Activated T-helper 17 cell treated with anti-CD3 and anti-CD28 coated beads, Interleukin-2, amount 50 U/mL, for 72 hours (primary cell): ENCODE results near the gene RALGPS1. TPM values are rescaled to one million over a fixed set of nuclear protein-coding genes. Genes with fewer than 3 reads are reported as not detected.
A peak's percentile ranks its signal among the peaks of the same experiment; 100 is the strongest.

ENCODE experiments used
- ATAC-seq: fragments of 150-1000 bp; cut with Tn5 transposase; replicated peaks from 2 replicates; pipeline ENCODE4 v1.10.0; 2021; ENCODE audit warnings: mild to moderate bottlenecking, moderate library complexity
- H3K27ac Mint-ChIP-seq: one replicate; pipeline ENCODE4 v1.8.0; 2022; ENCODE audit warnings: mixed read lengths
- H3K27me3 Mint-ChIP-seq: one replicate; pipeline ENCODE4 v1.8.0; 2022; ENCODE audit warnings: mixed read lengths
- H3K36me3 Mint-ChIP-seq: one replicate; pipeline ENCODE4 v1.8.0; 2022; ENCODE audit warnings: low read depth, mild to moderate bottlenecking, mixed read lengths
- H3K4me1 Mint-ChIP-seq: one replicate; pipeline ENCODE4 v1.8.0; 2022; ENCODE audit warnings: mixed read lengths
- H3K4me3 Mint-ChIP-seq: one replicate; pipeline ENCODE4 v1.8.0; 2022; ENCODE audit warnings: mild to moderate bottlenecking, mixed read lengths
- H3K9me3 Mint-ChIP-seq: one replicate; pipeline ENCODE4 v1.8.0; 2022; ENCODE audit warnings: mixed read lengths
- total RNA-seq, 2 donors: library from RNA; stranded (reverse); gene quantifications; one replicate each; pipeline ENCODE4 v1.2.3, GENCODE V29; 2022

Gene RALGPS1
- total RNA-seq, 2 donors from 2014 or later, result 2.3 to 3.4 TPM

DNA sequence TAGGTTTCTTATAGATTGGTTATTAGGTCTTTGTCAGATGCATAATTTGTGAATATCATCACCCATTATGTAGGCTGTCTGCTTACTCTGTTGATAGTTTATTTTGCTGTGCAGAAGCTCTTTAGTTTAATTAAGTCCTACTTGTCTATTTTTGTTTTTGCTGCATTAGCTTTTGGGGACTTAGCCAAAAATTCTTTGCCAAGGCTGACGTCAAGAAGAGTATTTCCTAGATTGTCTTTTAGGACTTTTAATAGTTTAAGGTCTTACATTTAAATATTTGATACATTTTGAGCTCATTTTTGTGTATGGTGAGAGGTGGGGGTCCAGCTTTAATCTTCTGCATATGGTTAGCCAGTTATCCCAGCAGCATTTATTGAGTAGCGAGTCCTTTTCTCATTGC lies 232.7 kb downstream of the RALGPS1 start:
- no peaks in the 10 kb centered on the region for H3K36me3 Mint-ChIP-seq
- no peaks in the 10 kb centered on the region for H3K27me3 Mint-ChIP-seq
- no peaks in the 10 kb centered on the region for H3K4me1 Mint-ChIP-seq
- no peak overlapping the region for H3K27ac Mint-ChIP-seq
- ATAC-seq, result no peak
- H3K9me3 Mint-ChIP-seq, result peaks cover 3% of the 10 kb centered on the region
- no peak overlapping the region for H3K4me3 Mint-ChIP-seq

DNA sequence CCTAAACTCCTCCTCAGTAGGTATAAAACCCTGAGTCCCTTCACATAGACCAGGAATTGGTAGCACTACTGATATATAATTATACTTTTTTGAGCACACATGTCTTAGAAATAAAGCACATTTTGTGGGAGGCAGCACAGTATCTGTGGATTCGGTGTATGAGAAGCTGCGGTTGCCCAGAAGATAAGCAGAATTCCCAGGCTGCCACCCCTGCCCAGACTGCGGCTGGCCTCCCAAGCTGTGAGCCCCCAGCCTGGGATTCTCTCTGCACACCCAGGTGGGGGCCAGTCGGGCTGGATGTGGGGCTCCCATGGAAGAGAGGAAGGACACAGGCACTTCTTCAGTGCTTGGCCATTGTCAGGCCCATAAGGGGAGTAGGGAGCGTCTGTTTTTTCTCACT lies 233.4 kb downstream of the RALGPS1 start:
- H3K4me3 Mint-ChIP-seq, result no peak overlapping the region
- ATAC-seq, result no peak

DNA sequence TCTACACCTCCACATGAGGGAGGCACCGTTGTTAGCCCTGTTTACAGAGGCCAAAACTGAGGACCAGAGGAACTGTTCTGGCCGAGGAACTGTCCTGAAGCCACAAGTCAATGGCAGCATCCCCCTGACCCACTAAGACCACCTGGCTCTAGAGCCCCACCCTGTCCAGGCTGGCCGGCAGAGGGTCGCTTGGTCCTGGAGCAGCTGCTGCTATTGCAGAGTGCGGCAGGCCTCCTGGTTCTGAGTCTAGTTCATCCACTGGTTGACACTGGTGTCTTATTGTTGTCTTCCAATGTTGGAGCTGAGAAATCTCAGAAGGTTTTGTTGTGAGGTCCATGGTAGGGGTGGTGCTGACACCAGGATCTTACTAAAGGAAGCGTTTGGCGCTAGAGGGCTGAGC lies 234.4 kb downstream of the RALGPS1 start:
- ATAC-seq, result no peak
- Mint-ChIP-seq H3K36me3 (no peaks in the 10 kb centered on the region), H3K27me3 (no peaks in the 10 kb centered on the region), H3K9me3 (peaks cover 3% of the 10 kb centered on the region), H3K4me1 (peaks cover 5% of the 10 kb centered on the region), H3K27ac (no peak overlapping the region), H3K4me3 (no peak overlapping the region)

More for the DNA sequence above, 233.4 kb downstream of the RALGPS1 start:
- H3K27ac Mint-ChIP-seq, result no peak overlapping the region
- H3K4me1 Mint-ChIP-seq, result no peaks in the 10 kb centered on the region
- no peaks in the 10 kb centered on the region for H3K36me3 Mint-ChIP-seq
- no peaks in the 10 kb centered on the region for H3K27me3 Mint-ChIP-seq
- peaks cover 3% of the 10 kb centered on the region for H3K9me3 Mint-ChIP-seq

DNA sequence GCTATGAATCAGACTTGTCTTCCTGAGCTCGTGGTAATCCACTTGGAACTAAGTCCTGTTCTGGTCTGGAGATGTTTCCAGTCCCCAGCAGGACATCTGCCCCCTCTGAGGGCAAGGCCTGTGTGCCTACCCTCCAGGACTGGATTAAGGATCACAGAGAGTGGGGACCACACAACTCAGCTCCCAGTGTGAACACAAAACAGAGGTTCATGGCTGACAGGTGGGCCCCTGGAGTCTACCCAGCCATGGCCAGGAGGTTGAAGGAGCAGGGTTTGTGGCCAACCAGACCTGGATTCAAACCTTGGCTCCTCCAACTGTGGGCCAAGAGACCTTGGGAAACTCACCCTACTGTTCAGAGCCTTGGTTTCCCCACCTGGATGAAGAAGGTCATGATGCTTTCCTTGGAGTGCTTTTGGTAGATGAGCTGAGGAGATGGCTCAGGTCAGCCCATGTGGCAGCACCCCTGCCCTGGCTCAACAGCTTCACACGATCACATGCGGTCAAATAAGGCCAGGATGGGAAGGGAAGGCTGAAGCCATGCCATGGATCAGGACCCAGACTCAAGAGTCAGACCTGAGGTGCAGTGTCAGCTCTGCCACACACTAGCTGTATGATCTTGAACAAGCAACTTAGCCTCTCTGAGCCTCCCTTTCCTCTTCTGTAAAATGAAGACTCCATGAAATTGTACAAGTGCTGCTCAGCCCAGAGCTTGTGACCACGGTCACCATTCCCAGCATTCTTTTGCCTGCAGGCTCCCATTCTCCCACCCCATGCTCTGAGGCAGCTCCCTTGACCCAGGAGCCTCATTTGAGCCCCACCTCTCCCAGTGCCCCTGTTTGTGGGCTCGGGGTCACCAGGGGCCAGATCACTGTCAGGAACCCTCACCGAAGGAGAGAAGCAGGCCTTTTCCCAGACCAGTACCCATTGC lies 235.1 kb downstream of the RALGPS1 start:
- H3K4me3 Mint-ChIP-seq, result no peak overlapping the region
- H3K27me3 Mint-ChIP-seq, result no peaks in the 10 kb centered on the region
- no peaks in the 10 kb centered on the region for H3K36me3 Mint-ChIP-seq
- H3K27ac Mint-ChIP-seq, result no peak overlapping the region
- peaks cover 10% of the 10 kb centered on the region for H3K4me1 Mint-ChIP-seq
- peaks cover 3% of the 10 kb centered on the region for H3K9me3 Mint-ChIP-seq
- ATAC-seq, result no peak

- H3K36me3 Mint-ChIP-seq, result no peaks in the 10 kb centered on the region
- H3K9me3 Mint-ChIP-seq, result no peaks in the 10 kb centered on the region
- peaks cover 5% of the 10 kb centered on the region for H3K27me3 Mint-ChIP-seq
- no peak for ATAC-seq
- H3K4me1 Mint-ChIP-seq, result peaks cover 17% of the 10 kb centered on the region
- no peak overlapping the region for H3K4me3 Mint-ChIP-seq
- no peak overlapping the region for H3K27ac Mint-ChIP-seq
Measured at GRCh38 chr9:127153501-127153900, 238.9 kb downstream of the RALGPS1 start.

DNA sequence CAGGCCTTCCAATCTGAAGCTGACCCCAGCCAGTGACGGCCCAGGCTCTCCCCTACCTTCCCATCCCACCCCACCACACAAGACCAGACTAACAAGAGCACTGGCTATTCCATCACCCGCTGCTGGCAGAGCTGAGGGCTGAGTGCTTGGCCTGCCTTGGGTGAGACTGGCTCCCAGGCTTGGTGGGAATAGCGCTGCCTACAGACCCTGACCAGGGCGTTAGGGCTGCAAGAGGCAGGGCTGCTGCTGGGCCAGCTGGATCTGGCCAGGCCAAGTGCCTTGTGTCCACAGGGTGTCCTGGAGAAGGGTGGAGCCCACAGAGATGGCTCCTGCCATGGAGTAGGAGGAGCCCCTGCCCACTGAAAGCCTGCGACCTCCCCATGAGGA lies 239.4 kb downstream of the RALGPS1 start:
- H3K27ac Mint-ChIP-seq, result peak overlapping the region; percentile 87
- ATAC-seq, result no peak
- H3K36me3 Mint-ChIP-seq, result no peaks in the 10 kb centered on the region
- H3K27me3 Mint-ChIP-seq, result peaks cover 5% of the 10 kb centered on the region
- H3K9me3 Mint-ChIP-seq, result no peaks in the 10 kb centered on the region
- peak overlapping the region; percentile 64 for H3K4me3 Mint-ChIP-seq
- peaks cover 17% of the 10 kb centered on the region for H3K4me1 Mint-ChIP-seq

DNA sequence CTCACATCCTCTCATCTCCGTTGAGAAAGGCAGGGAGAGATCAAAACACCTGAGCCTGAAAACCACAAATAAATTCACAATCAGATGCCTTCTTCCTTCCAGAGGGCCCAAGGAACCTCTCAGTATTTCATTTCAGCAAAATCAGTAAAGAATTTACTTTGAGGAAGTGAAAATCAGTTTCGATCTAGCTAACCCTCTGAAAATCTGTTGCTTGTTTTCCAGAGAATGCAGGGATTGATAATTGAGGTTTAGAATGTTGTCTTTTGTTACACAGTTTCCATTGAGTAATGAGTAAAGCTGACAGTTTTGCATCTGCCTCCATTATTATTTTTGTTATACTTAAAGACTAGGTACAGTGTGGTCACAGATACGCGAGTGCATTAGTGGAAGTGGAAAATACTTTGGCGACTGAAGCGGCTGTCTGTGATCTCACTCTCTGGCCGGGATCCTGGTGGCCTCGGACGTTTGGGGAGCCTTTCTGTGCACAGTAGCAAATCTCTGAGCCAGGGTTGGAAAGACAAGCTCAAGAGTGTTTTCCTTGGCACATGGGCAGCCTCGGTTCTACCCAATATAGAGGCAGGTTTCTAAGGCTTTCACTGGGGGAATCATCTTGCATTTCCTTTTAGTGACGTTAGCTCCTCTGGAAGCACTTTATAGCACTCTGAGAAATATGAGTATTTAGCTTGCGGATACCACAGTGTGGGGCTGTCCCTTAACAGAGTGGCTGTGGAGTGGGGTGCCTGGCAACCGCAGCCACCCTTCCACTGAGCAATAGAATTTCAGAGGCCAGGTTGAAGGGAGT lies 240.0 kb downstream of the RALGPS1 start:
- H3K27me3 Mint-ChIP-seq, result peaks cover 5% of the 10 kb centered on the region
- H3K27ac Mint-ChIP-seq, result peak overlapping the region; percentile 87
- H3K36me3 Mint-ChIP-seq, result no peaks in the 10 kb centered on the region
- H3K9me3 Mint-ChIP-seq, result no peaks in the 10 kb centered on the region
- H3K4me1 Mint-ChIP-seq, result peaks cover 17% of the 10 kb centered on the region
- ATAC-seq, result peak; percentile 93
- H3K4me3 Mint-ChIP-seq, result peak overlapping the region; percentile 64

- no peak for ATAC-seq
- Mint-ChIP-seq H3K27ac (peak overlapping the region; percentile 87), H3K27me3 (peaks cover 5% of the 10 kb centered on the region), H3K4me3 (peak overlapping the region; percentile 64), H3K36me3 (no peaks in the 10 kb centered on the region), H3K4me1 (peaks cover 17% of the 10 kb centered on the region), H3K9me3 (no peaks in the 10 kb centered on the region)
Measured at GRCh38 chr9:127155314-127155960, 240.9 kb downstream of the RALGPS1 start.

GRCh38 chr9:127158786-127159324 lies 244.3 kb downstream of the RALGPS1 start:
- no peak overlapping the region for H3K27ac Mint-ChIP-seq
- H3K9me3 Mint-ChIP-seq, result no peaks in the 10 kb centered on the region
- no peak for ATAC-seq
- no peak overlapping the region for H3K4me3 Mint-ChIP-seq
- no peaks in the 10 kb centered on the region for H3K36me3 Mint-ChIP-seq
- H3K4me1 Mint-ChIP-seq, result peaks cover 30% of the 10 kb centered on the region
- H3K27me3 Mint-ChIP-seq, result peaks cover 5% of the 10 kb centered on the region

DNA sequence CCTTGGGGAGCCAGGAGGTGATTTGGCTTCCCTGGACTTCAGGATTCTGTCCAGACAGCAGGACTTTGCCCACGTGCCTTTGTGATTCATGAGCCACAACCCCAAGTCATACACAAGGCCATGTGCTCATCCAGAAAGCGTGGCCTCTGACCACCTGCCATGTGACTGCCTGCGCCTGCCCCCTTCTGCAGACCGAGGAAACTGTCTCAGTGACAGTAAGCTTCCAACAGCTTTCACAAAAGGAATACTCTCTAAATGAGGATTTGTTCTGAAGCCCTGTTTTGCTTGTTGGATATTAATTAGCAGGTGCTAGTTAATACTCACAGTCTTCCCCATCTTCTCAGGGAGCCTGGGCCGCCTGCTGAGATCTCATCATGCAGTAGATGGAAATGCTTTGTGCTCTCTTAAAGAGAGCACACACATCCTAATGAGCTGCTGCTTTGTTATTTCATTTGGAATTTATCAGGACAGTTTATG lies 244.8 kb downstream of the RALGPS1 start:
- Mint-ChIP-seq H3K27ac (no peak overlapping the region), H3K4me3 (no peak overlapping the region), H3K9me3 (no peaks in the 10 kb centered on the region), H3K36me3 (no peaks in the 10 kb centered on the region), H3K27me3 (peaks cover 5% of the 10 kb centered on the region), H3K4me1 (peaks cover 28% of the 10 kb centered on the region)
- ATAC-seq, result no peak

GRCh38 chr9:127159949-127160610 lies 245.5 kb downstream of the RALGPS1 start:
- Mint-ChIP-seq H3K4me1 (peaks cover 21% of the 10 kb centered on the region), H3K27ac (no peak overlapping the region), H3K9me3 (no peaks in the 10 kb centered on the region), H3K36me3 (no peaks in the 10 kb centered on the region), H3K27me3 (peaks cover 4% of the 10 kb centered on the region), H3K4me3 (no peak overlapping the region)
- no peak for ATAC-seq

DNA sequence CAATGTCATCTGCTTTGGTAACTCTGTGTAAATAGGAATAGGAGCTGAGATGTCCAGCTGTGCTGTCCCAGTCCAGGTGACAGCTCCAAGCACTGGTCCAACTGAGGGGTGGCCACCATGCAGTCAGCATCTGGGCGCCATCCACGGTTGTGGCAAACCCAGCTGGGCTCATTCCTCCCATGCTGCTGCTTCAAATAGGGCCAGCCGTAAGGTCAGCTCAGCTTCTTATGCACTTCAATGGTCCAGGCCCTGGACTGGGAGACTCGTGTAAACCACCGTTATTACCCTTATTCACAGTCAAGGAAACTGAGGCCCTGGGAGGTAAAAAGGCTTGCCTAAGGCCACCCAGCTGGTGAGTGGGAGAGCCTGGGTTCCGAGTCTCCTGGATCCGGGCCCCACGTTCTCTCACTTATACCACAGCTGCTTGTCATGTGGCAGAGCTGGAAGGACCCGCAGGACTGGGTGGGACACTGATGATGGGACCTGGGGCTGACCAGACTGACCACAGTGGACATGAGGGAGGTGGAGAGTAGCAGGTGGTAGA lies 246.6 kb downstream of the RALGPS1 start:
- ATAC-seq, result no peak
- Mint-ChIP-seq H3K4me1 (peaks cover 17% of the 10 kb centered on the region), H3K27me3 (no peaks in the 10 kb centered on the region), H3K36me3 (no peaks in the 10 kb centered on the region), H3K27ac (no peak overlapping the region), H3K4me3 (no peak overlapping the region), H3K9me3 (no peaks in the 10 kb centered on the region)

DNA sequence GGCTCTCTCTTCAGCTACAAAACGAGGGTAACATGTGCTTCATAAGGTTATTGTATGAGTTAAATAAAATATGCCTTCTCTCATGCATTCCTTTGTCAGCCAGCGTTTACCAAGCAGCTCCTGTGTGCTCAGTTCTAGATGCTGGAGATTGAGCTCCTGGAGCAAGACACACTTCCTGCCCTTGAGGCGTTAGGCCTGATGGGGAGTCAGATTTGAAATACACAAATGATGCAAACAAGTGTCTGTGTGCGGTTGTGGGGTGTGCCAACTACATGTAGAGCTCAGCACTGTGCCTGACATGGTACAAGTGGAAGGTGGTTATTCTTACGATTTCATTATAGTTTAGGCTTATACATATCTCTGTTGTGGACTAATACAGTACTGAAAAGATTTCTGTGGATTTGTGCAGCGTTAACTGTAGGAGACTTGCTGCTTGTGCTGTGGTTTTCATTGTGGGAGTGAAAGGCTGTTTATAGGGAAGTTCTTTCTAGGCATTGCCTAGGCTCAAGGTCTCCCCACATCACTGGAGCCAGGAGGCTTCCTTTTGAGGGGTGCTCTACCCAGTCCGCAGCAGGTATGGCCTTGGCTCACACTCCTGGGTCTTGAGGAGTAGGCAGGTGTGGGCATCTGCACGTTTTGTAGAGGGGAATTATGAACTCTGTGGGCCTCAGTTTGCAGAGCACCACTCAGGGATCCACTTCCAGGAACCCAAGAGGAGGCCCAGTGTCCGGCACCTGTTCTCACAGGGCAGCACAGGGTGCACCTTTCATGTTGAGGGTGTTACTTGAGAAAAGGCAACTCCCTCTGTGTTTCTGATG lies 247.7 kb downstream of the RALGPS1 start:
- peaks cover 17% of the 10 kb centered on the region for H3K4me1 Mint-ChIP-seq
- no peaks in the 10 kb centered on the region for H3K36me3 Mint-ChIP-seq
- peak overlapping the region; percentile 35 for H3K27ac Mint-ChIP-seq
- no peaks in the 10 kb centered on the region for H3K9me3 Mint-ChIP-seq
- no peak overlapping the region for H3K4me3 Mint-ChIP-seq
- H3K27me3 Mint-ChIP-seq, result no peaks in the 10 kb centered on the region
- ATAC-seq, result peak; percentile 89
